ENCODE data around the gene FMNL2.

FMNL2 gene

DNA sequence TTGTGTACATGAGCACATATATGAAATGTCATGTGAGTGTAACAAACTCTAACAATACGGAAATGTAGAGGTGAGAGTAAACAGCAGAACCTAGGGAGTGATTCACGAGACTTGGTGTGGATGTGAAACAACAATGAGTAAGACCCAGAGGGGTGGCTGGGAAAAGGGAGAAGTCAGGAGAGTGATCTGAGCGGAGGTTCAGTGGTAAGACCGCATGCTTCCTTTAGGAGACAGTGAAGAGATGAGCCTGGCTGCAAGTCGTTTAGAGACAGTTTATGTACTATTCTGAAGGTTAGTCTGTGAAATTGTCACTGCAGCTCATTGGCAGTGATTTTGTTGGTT is 231.7 kb downstream of the FMNL2 start:
- CTCF ChIA-PET, result no interaction called here
- DNase-seq (ENCODE audit: low read depth, low spot score), result no peak
- TF ChIP-seq, protein P1, sequence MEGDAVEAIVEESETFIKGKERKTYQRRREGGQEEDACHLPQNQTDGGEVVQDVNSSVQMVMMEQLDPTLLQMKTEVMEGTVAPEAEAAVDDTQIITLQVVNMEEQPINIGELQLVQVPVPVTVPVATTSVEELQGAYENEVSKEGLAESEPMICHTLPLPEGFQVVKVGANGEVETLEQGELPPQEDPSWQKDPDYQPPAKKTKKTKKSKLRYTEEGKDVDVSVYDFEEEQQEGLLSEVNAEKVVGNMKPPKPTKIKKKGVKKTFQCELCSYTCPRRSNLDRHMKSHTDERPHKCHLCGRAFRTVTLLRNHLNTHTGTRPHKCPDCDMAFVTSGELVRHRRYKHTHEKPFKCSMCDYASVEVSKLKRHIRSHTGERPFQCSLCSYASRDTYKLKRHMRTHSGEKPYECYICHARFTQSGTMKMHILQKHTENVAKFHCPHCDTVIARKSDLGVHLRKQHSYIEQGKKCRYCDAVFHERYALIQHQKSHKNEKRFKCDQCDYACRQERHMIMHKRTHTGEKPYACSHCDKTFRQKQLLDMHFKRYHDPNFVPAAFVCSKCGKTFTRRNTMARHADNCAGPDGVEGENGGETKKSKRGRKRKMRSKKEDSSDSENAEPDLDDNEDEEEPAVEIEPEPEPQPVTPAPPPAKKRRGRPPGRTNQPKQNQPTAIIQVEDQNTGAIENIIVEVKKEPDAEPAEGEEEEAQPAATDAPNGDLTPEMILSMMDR (IDR thresholded peaks at IDR 0.05; ENCODE audit: insufficient read depth, low read length, missing control alignments), result no peak
- POLR2A ChIA-PET, result no interaction called here
- H3K4me3 ChIP-seq (ENCODE audit: low read depth, low read length), result no peak overlapping the region

- no peak for DNase-seq (ENCODE audit: low read depth, low spot score)
- POLR2A ChIA-PET, result no interaction called here
- CTCF ChIA-PET, result interaction anchor here (1.5 kb wide), 1 partner anchor 68 kb away, joined by 4 read pairs; no protein-coding TSS in a partner anchor
Observed at GRCh38 chr2:152568531-152568930, 233.6 kb downstream of the FMNL2 start.

GRCh38 chr2:152569186-152569585 is 234.2 kb downstream of the FMNL2 start:
- CTCF ChIA-PET, result no interaction called here
- TF ChIP-seq, protein P1 (IDR thresholded peaks at IDR 0.05; ENCODE audit: insufficient read depth, low read length, missing control alignments), result no peak
- POLR2A ChIA-PET, result no interaction called here
- H3K4me3 ChIP-seq (ENCODE audit: low read depth, low read length), result no peak overlapping the region
- DNase-seq (ENCODE audit: low read depth, low spot score), result no peak

More at GRCh38 chr2:152568531-152568930, 233.6 kb downstream of the FMNL2 start:
- no peak overlapping the region for H3K4me3 ChIP-seq (ENCODE audit: low read depth, low read length)
- TF ChIP-seq, protein P1 (IDR thresholded peaks at IDR 0.05; ENCODE audit: insufficient read depth, low read length, missing control alignments), result no peak

GRCh38 chr2:152571048-152571766 is 236.2 kb downstream of the FMNL2 start:
- TF ChIP-seq, protein P1 (IDR thresholded peaks at IDR 0.05; ENCODE audit: insufficient read depth, low read length, missing control alignments), result no peak
- CTCF ChIA-PET, result interaction anchor here (1.3 kb wide), 2 partner anchors 10 to 11 kb away, joined by 3 read pairs; no protein-coding TSS in a partner anchor
- no peak for DNase-seq (ENCODE audit: low read depth, low spot score)
- POLR2A ChIA-PET, result no interaction called here
- no peak overlapping the region for H3K4me3 ChIP-seq (ENCODE audit: low read depth, low read length)

- DNase-seq (ENCODE audit: low read depth, low spot score), result no peak
- TF ChIP-seq, protein P1 (IDR thresholded peaks at IDR 0.05; ENCODE audit: insufficient read depth, low read length, missing control alignments), result no peak
- no peak overlapping the region for H3K4me3 ChIP-seq (ENCODE audit: low read depth, low read length)
- ChIA-PET POLR2A (interaction anchor here (2.0 kb wide), 1 partner anchor 14 kb away, joined by 10 read pairs; no protein-coding TSS in a partner anchor), CTCF (interaction anchor here (1.2 to 1.3 kb wide), 2 partner anchors 11 to 382 kb away, joined by 3 to 4 read pairs; no protein-coding TSS in a partner anchor)
Observed at GRCh38 chr2:152572031-152572430, 237.1 kb downstream of the FMNL2 start.

GRCh38 chr2:152573168-152573567 is 238.2 kb downstream of the FMNL2 start:
- CTCF ChIA-PET, result interaction anchor here (0.7 to 1.2 kb wide), 3 partner anchors 9 to 384 kb away, joined by 3 to 4 read pairs (median 3); no protein-coding TSS in a partner anchor
- POLR2A ChIA-PET, result interaction anchor here (0.6 to 2.0 kb wide), 6 partner anchors 13 to 238 kb away, joined by 3 to 10 read pairs (median 3); partner anchors contain the start of gene FMNL2
- no peak overlapping the region for H3K4me3 ChIP-seq (ENCODE audit: low read depth, low read length)
- peak; percentile 74 for DNase-seq (ENCODE audit: low read depth, low spot score)
- TF ChIP-seq, protein P1 (IDR thresholded peaks at IDR 0.05; ENCODE audit: insufficient read depth, low read length, missing control alignments), result no peak

All from AG04449 (cell line).